ENCODE measurements around the gene KATNAL1.

DNA sequence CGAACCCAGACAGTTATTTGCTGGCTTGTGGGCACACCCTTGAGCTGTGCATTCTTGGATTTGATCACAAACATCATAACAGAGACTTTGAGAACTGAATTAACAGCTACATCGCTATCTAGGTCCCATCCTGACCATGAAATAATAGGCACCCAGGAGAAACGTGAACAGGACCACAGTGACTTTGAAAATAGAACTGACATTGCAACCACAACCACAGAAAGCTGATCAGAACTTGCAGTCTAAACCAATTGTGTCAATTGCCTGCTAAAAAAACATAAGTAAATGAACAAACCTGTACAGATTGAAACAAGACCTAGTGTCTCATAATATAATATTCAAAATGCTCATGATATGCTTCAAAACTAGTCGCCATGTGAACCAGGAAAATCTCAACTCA lies 18.3 kb upstream of the KATNAL1 start:
- no peak for TF ChIP-seq EZH2phosphoT487 (IDR thresholded peaks at IDR 0.05; ENCODE audit: low read length)
- TF ChIP-seq, protein P1, sequence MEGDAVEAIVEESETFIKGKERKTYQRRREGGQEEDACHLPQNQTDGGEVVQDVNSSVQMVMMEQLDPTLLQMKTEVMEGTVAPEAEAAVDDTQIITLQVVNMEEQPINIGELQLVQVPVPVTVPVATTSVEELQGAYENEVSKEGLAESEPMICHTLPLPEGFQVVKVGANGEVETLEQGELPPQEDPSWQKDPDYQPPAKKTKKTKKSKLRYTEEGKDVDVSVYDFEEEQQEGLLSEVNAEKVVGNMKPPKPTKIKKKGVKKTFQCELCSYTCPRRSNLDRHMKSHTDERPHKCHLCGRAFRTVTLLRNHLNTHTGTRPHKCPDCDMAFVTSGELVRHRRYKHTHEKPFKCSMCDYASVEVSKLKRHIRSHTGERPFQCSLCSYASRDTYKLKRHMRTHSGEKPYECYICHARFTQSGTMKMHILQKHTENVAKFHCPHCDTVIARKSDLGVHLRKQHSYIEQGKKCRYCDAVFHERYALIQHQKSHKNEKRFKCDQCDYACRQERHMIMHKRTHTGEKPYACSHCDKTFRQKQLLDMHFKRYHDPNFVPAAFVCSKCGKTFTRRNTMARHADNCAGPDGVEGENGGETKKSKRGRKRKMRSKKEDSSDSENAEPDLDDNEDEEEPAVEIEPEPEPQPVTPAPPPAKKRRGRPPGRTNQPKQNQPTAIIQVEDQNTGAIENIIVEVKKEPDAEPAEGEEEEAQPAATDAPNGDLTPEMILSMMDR (IDR thresholded peaks at IDR 0.05; ENCODE audit: low read length) = no peak
- no peak for TF ChIP-seq EZH2 (optimal IDR thresholded peaks at IDR 0.05; ENCODE audit: low read depth, low read length)
